GM18520 (cell line): ENCODE data around the gene YKT6.
"Not testable (repeated sequence)": the region's sequence is repeated elsewhere in the genome, so short reads cannot be mapped to it uniquely, and the experiment has no call there.

Experiments used
- ATAC-seq: cut with Tn5 transposase; IDR thresholded peaks from one replicate; pipeline ENCODE4 v1.9.1; 2021; ENCODE audit not compliant: unreplicated experiment

YKT6 gene

GRCh38 chr7:44193011-44193802, 7.6 kb upstream of the YKT6 start:
- no peak for ATAC-seq

- no peak for ATAC-seq
Measured at GRCh38 chr7:44194069-44194468, 6.7 kb upstream of the YKT6 start.

GRCh38 chr7:44194562-44195145, 6.1 kb upstream of the YKT6 start:
- no peak for ATAC-seq

- ATAC-seq = no peak
Measured at GRCh38 chr7:44195889-44196288, 4.9 kb upstream of the YKT6 start.

GRCh38 chr7:44196450-44196872, 4.3 kb upstream of the YKT6 start:
- no peak for ATAC-seq

- no peak for ATAC-seq
Measured at GRCh38 chr7:44197474-44197873, 3.3 kb upstream of the YKT6 start.

GRCh38 chr7:44200163-44200562, 615 bp upstream of the YKT6 start:
- not testable (repeated sequence) for ATAC-seq

- no peak for ATAC-seq
Measured at GRCh38 chr7:44201813-44202212, 1.0 kb downstream of the YKT6 start.

- ATAC-seq = no peak
Measured at GRCh38 chr7:44206008-44206407, 5.2 kb downstream of the YKT6 start.

GRCh38 chr7:44208085-44208484, 7.3 kb downstream of the YKT6 start:
- ATAC-seq = no peak

GRCh38 chr7:44210107-44210506, 9.3 kb downstream of the YKT6 start:
- ATAC-seq = no peak

GRCh38 chr7:44211126-44211675, 10.4 kb downstream of the YKT6 start:
- ATAC-seq = no peak

- ATAC-seq = no peak
Measured at GRCh38 chr7:44212018-44212417, 11.2 kb downstream of the YKT6 start.

- no peak for ATAC-seq
Measured at GRCh38 chr7:44212581-44213184, 11.9 kb downstream of the YKT6 start.

- no peak for ATAC-seq
Measured at GRCh38 chr7:44213206-44213876, 12.6 kb downstream of the YKT6 start.

- ATAC-seq = no peak
Measured at GRCh38 chr7:44213877-44214388, 13.2 kb downstream of the YKT6 start.

GRCh38 chr7:44215531-44215930, 14.8 kb downstream of the YKT6 start:
- no peak for ATAC-seq

GRCh38 chr7:44216019-44216418, 15.2 kb downstream of the YKT6 start:
- no peak for ATAC-seq

GRCh38 chr7:44216521-44217222, 15.9 kb downstream of the YKT6 start:
- ATAC-seq = no peak

GRCh38 chr7:44217223-44217714, 16.5 kb downstream of the YKT6 start:
- no peak for ATAC-seq
